HEK293T (cell line): ENCODE data around the gene TBRG4.

Experiments used
- CTCF ChIA-PET: fragments of 350-600 bp; formaldehyde crosslinking; extraction: SDS; loops from one replicate; lab custom pipeline; 2021; ENCODE audit warnings: antibody characterized with exemption, inconsistent platforms; lab: Yijun Ruan, JAX
- POLR2A ChIA-PET: fragments of 350-600 bp; formaldehyde crosslinking; extraction: SDS; loops from one replicate; lab custom pipeline; 2020; ENCODE audit warnings: antibody characterized with exemption, inconsistent platforms; lab: Yijun Ruan, JAX
- DNase-seq: peaks from one replicate; pipeline ENCODE4 v3.0.0; 2012; ENCODE audit warnings: mixed read lengths; ENCODE audit errors: extremely low spot score
- ARNT ChIP-seq: fragments of 450-650 bp; IDR thresholded peaks from 2 replicates; pipeline ENCODE4 v1.6.1; 2017; ENCODE audit warnings: mild to moderate bottlenecking
- BHLHE40 ChIP-seq: fragments of 450-650 bp; IDR thresholded peaks from 2 replicates; pipeline ENCODE4 v1.6.1; 2016; ENCODE audit warnings: mild to moderate bottlenecking, moderate library complexity, borderline replicate concordance
- CTBP1 ChIP-seq: fragments of 450-650 bp; IDR thresholded peaks from 2 replicates; pipeline ENCODE4 v1.6.1; 2016; ENCODE audit warnings: borderline replicate concordance
- ELF4 ChIP-seq: fragments of 450-650 bp; IDR thresholded peaks from 2 replicates; pipeline ENCODE4 v1.6.1; 2017; ENCODE audit warnings: antibody characterized with exemption
- FOXA1 ChIP-seq: fragments of 450-650 bp; IDR thresholded peaks from 2 replicates; pipeline ENCODE4 v1.6.1; 2016; ENCODE audit warnings: mild to moderate bottlenecking
- FOXK2 ChIP-seq: fragments of 450-650 bp; IDR thresholded peaks from 2 replicates; pipeline ENCODE4 v1.6.1; 2016; ENCODE audit warnings: mild to moderate bottlenecking
- FOXM1 ChIP-seq: fragments of 450-650 bp; IDR thresholded peaks from 2 replicates; pipeline ENCODE4 v1.6.1; 2017; ENCODE audit warnings: mild to moderate bottlenecking, borderline replicate concordance
- HDGF ChIP-seq: fragments of 450-650 bp; IDR thresholded peaks from 2 replicates; pipeline ENCODE4 v1.6.1; 2017; ENCODE audit warnings: antibody characterized with exemption, borderline replicate concordance
- L3MBTL2 ChIP-seq: fragments of 450-650 bp; conservative IDR thresholded peaks from 2 replicates; pipeline ENCODE4 v1.6.1; 2016; ENCODE audit warnings: mild to moderate bottlenecking
- LEF1 ChIP-seq: fragments of 450-650 bp; IDR thresholded peaks from 2 replicates; pipeline ENCODE4 v1.6.1; 2017; ENCODE audit warnings: mild to moderate bottlenecking, borderline replicate concordance
- NFRKB ChIP-seq: fragments of 450-650 bp; IDR thresholded peaks from 2 replicates; pipeline ENCODE4 v1.6.1; 2016; ENCODE audit warnings: mild to moderate bottlenecking, moderate library complexity
- PKNOX1 ChIP-seq: fragments of 450-650 bp; IDR thresholded peaks from 2 replicates; pipeline ENCODE4 v1.6.1; 2016
- SP1 ChIP-seq: fragments of 450-650 bp; IDR thresholded peaks from 2 replicates; pipeline ENCODE4 v1.6.1; 2017
- SUZ12 ChIP-seq: fragments of 450-650 bp; IDR thresholded peaks from 2 replicates; pipeline ENCODE4 v1.6.1; 2016; ENCODE audit warnings: mild to moderate bottlenecking
- TARDBP ChIP-seq: fragments of 450-650 bp; IDR thresholded peaks from 2 replicates; pipeline ENCODE4 v1.6.1; 2016
- ZNF384 ChIP-seq: fragments of 450-650 bp; IDR thresholded peaks from 2 replicates; pipeline ENCODE4 v1.6.1; 2016

TBRG4 gene

GRCh38 chr7:45099891-45100760 lies 11.4 kb downstream of the TBRG4 start:
- POLR2A ChIA-PET = interaction anchor here (0.7 to 1.4 kb wide), 4 partner anchors 10 to 126 kb away, joined by 3 to 9 read pairs (median 6); partner anchors contain the start of gene TBRG4
- no peak for DNase-seq
- TF ChIP-seq PKNOX1 (no peak), ELF4 (no peak), FOXK2 (no peak), CTBP1 (no peak), ZNF384 (no peak), L3MBTL2 (no peak), SP1 (no peak), NFRKB (no peak), FOXA1 (no peak), BHLHE40 (no peak), SUZ12 (no peak), FOXM1 (no peak), LEF1 (no peak), HDGF (no peak), ARNT (no peak), TARDBP (no peak)
- CTCF ChIA-PET = interaction anchor here (1.0 kb wide), 1 partner anchor 128 kb away, joined by 3 read pairs; no protein-coding TSS in a partner anchor

- no peak for DNase-seq
- no peak for TF ChIP-seq LEF1
- TF ChIP-seq PKNOX1 = no peak
- no peak for TF ChIP-seq BHLHE40
- TF ChIP-seq ZNF384 = no peak
- TF ChIP-seq FOXK2 = no peak
- TF ChIP-seq FOXA1 = no peak
- no peak for TF ChIP-seq FOXM1
- TF ChIP-seq HDGF = no peak
- TF ChIP-seq SP1 = no peak
- TF ChIP-seq SUZ12 = no peak
- TF ChIP-seq ARNT = no peak
- no peak for TF ChIP-seq NFRKB
- no peak for TF ChIP-seq ELF4
- TF ChIP-seq CTBP1 = no peak
- TF ChIP-seq TARDBP = no peak
- no peak for TF ChIP-seq L3MBTL2
- ChIA-PET POLR2A (interaction anchor here (0.7 to 1.4 kb wide), 3 partner anchors 11 to 125 kb away, joined by 3 to 7 read pairs (median 4); partner anchors contain the start of gene TBRG4), CTCF (interaction anchor here (1.0 kb wide), 1 partner anchor 127 kb away, joined by 3 read pairs; no protein-coding TSS in a partner anchor)
Observed at GRCh38 chr7:45098983-45099839, 12.3 kb downstream of the TBRG4 start.

- POLR2A ChIA-PET = interaction anchor here (1.0 to 2.3 kb wide), 4 partner anchors 11 to 19 kb away, joined by 3 to 12 read pairs (median 3); partner anchors contain the start of gene TBRG4
- TF ChIP-seq ZNF384 (no peak), SUZ12 (no peak), FOXA1 (no peak), FOXK2 (no peak), NFRKB (no peak), LEF1 (no peak)
- DNase-seq = no peak
- CTCF ChIA-PET = interaction anchor here (0.7 kb wide), 1 partner anchor 118 kb away, joined by 3 read pairs; no protein-coding TSS in a partner anchor
Observed at GRCh38 chr7:45092931-45093235, 18.6 kb downstream of the TBRG4 start.

GRCh38 chr7:45092100-45092930 lies 19.2 kb downstream of the TBRG4 start:
- ChIA-PET POLR2A (interaction anchor here (1.0 to 2.3 kb wide), 4 partner anchors 11 to 19 kb away, joined by 3 to 12 read pairs (median 3); partner anchors contain the start of gene TBRG4), CTCF (interaction anchor here (0.6 to 0.7 kb wide), 2 partner anchors 44 to 118 kb away, joined by 3 read pairs; no protein-coding TSS in a partner anchor)
- no peak for TF ChIP-seq ARNT
- TF ChIP-seq LEF1 = no peak
- no peak for TF ChIP-seq FOXM1
- peak; percentile 34 for DNase-seq

- CTCF ChIA-PET = no interaction called here
- TF ChIP-seq PKNOX1 = peak; percentile 10; the same call in 1 of the 2 replicates
- TF ChIP-seq NFRKB = no peak
- POLR2A ChIA-PET = interaction anchor here (1.2 kb wide), 1 partner anchor 22 kb away, joined by 8 read pairs; the partner anchor contains the start of gene TBRG4
- peak; percentile 80 for DNase-seq
Observed at GRCh38 chr7:45089341-45089891, 22.1 kb downstream of the TBRG4 start.
